ENCODE data around the gene MED27. TPM values are rescaled to one million over a fixed set of nuclear protein-coding genes. Genes with fewer than 3 reads are reported as not detected.

Gene MED27
- total and polyA plus RNA-seq, 2 of the 13 experiments (the other 11 are each of a cell fraction or from before 2014, with no cell fraction given): 16.9 to 19.0 TPM

GRCh38 chr9:132008855-132009812 lies 70.5 kb downstream of the MED27 start (continued):
- TF ChIP-seq NFAT5 (CRISPR knock-in tag; IDR thresholded peaks at IDR 0.05) (no peak), ZNF674 (CRISPR knock-in tag; IDR thresholded peaks at IDR 0.05; ENCODE audit: low read depth) (no peak), KDM5A (IDR thresholded peaks at IDR 0.05; ENCODE audit: borderline replicate concordance, low read length) (no peak), FOSL1 (CRISPR knock-in tag; IDR thresholded peaks at IDR 0.05; ENCODE audit: borderline replicate concordance) (no peak), ZNF180 (CRISPR knock-in tag; IDR thresholded peaks at IDR 0.05; ENCODE audit: borderline replicate concordance, low read depth) (no peak), PBX2 (CRISPR knock-in tag; IDR thresholded peaks at IDR 0.05) (0 out of 2 replicates have a peak, but pooled peaks have one; percentile 38), HNRNPL (IDR thresholded peaks at IDR 0.05; ENCODE audit: low read depth, low read length) (no peak), ZBTB3 (CRISPR knock-in tag; IDR thresholded peaks at IDR 0.05; ENCODE audit: borderline replicate concordance, low read depth) (no peak), POLR2G (IDR thresholded peaks at IDR 0.05; ENCODE audit: low read depth, low read length) (no peak), ATF3 (CRISPR knock-in tag; IDR thresholded peaks at IDR 0.05) (no peak), ZNF816 (CRISPR knock-in tag; IDR thresholded peaks at IDR 0.05; ENCODE audit: borderline replicate concordance) (no peak), MAF1 (CRISPR knock-in tag; IDR thresholded peaks at IDR 0.05; ENCODE audit: borderline replicate concordance) (no peak), GPBP1L1 (CRISPR knock-in tag; IDR thresholded peaks at IDR 0.05) (no peak), MAFG (CRISPR knock-in tag; IDR thresholded peaks at IDR 0.05) (no peak), FOXK1 (CRISPR knock-in tag; IDR thresholded peaks at IDR 0.05; ENCODE audit: borderline replicate concordance, low read depth) (no peak), TCF7 (IDR thresholded peaks at IDR 0.05; ENCODE audit: low read depth) (peak; percentile 48; the same call in 1 of the 2 replicates), ZNF691 (CRISPR knock-in tag; IDR thresholded peaks at IDR 0.05; ENCODE audit: borderline replicate concordance, low read depth) (no peak), ZFY (CRISPR knock-in tag; IDR thresholded peaks at IDR 0.05) (no peak), FOSL2 (CRISPR knock-in tag; IDR thresholded peaks at IDR 0.05) (peak; percentile 82), SOX5 (CRISPR knock-in tag; IDR thresholded peaks at IDR 0.05; ENCODE audit: borderline replicate concordance) (peak; percentile 76; the same call in 1 of the 2 replicates)
